ENCODE measurements around the gene ID3. TPM values are rescaled to one million over a fixed set of nuclear protein-coding genes. Genes with fewer than 3 reads are reported as not detected.

The ID3 gene
- total RNA-seq, 4 donors from 2014 or later: 91.1 to 194 (median 149) TPM

- no peaks in the 10 kb centered on the region for H3K27me3 ChIP-seq
- WGBS: 87% methylated on average over 3 of the region's 3 CpGs
Measured at GRCh38 chr1:23571465-23571864, 12.2 kb upstream of the ID3 start.

GRCh38 chr1:23570001-23570691 is 10.8 kb upstream of the ID3 start:
- no peak overlapping the region for H3K27ac ChIP-seq
- no peak overlapping the region for H3K4me3 ChIP-seq
- peaks cover 16% of the 10 kb centered on the region for H3K4me1 ChIP-seq
- H3K36me3 ChIP-seq: no peaks in the 10 kb centered on the region
- 88% methylated on average over 4 of the region's 4 CpGs for WGBS
- TF ChIP-seq POLR2AphosphoS5 (IDR thresholded peaks at IDR 0.05) (no peak), EP300 (IDR thresholded peaks at IDR 0.05) (no peak), POLR2A (IDR thresholded peaks at IDR 0.05) (no peak)
- TF ChIP-seq, protein P1, sequence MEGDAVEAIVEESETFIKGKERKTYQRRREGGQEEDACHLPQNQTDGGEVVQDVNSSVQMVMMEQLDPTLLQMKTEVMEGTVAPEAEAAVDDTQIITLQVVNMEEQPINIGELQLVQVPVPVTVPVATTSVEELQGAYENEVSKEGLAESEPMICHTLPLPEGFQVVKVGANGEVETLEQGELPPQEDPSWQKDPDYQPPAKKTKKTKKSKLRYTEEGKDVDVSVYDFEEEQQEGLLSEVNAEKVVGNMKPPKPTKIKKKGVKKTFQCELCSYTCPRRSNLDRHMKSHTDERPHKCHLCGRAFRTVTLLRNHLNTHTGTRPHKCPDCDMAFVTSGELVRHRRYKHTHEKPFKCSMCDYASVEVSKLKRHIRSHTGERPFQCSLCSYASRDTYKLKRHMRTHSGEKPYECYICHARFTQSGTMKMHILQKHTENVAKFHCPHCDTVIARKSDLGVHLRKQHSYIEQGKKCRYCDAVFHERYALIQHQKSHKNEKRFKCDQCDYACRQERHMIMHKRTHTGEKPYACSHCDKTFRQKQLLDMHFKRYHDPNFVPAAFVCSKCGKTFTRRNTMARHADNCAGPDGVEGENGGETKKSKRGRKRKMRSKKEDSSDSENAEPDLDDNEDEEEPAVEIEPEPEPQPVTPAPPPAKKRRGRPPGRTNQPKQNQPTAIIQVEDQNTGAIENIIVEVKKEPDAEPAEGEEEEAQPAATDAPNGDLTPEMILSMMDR (IDR thresholded peaks at IDR 0.05): no peak
- no peaks in the 10 kb centered on the region for H3K27me3 ChIP-seq
- no peak for DNase-seq (ENCODE audit: low spot score in 2 of 2)
- H3K9me3 ChIP-seq: no peaks in the 10 kb centered on the region

More at GRCh38 chr1:23571465-23571864, 12.2 kb upstream of the ID3 start:
- Histone ChIP-seq H3K4me3 (no peak overlapping the region), H3K36me3 (no peaks in the 10 kb centered on the region), H3K27ac (no peak overlapping the region), H3K4me1 (peaks cover 16% of the 10 kb centered on the region), H3K9me3 (no peaks in the 10 kb centered on the region)
- TF ChIP-seq, protein P1 (IDR thresholded peaks at IDR 0.05): no peak
- TF ChIP-seq POLR2A (IDR thresholded peaks at IDR 0.05) (no peak), POLR2AphosphoS5 (IDR thresholded peaks at IDR 0.05) (no peak), EP300 (IDR thresholded peaks at IDR 0.05) (no peak)
- DNase-seq (ENCODE audit: low spot score in 2 of 2): no peak

GRCh38 chr1:23568608-23569383 is 9.5 kb upstream of the ID3 start:
- WGBS: 52% methylated on average over 16 of the region's 16 CpGs
- no peaks in the 10 kb centered on the region for H3K9me3 ChIP-seq
- no peak for TF ChIP-seq POLR2A (IDR thresholded peaks at IDR 0.05)
- TF ChIP-seq POLR2AphosphoS5 (IDR thresholded peaks at IDR 0.05): no peak
- TF ChIP-seq, protein P1 (IDR thresholded peaks at IDR 0.05): no peak
- no peak for TF ChIP-seq EP300 (IDR thresholded peaks at IDR 0.05)
- peaks cover 28% of the 10 kb centered on the region for H3K4me1 ChIP-seq
- H3K27me3 ChIP-seq: no peaks in the 10 kb centered on the region
- peak overlapping the region; percentile 63 for H3K4me3 ChIP-seq
- H3K36me3 ChIP-seq: no peaks in the 10 kb centered on the region
- H3K27ac ChIP-seq: peak overlapping the region; percentile 79
- no peak for DNase-seq (ENCODE audit: low spot score in 2 of 2)

- no peak for DNase-seq (ENCODE audit: low spot score in 2 of 2)
- peak overlapping the region; percentile 63 for H3K4me3 ChIP-seq
- no peaks in the 10 kb centered on the region for H3K27me3 ChIP-seq
- H3K36me3 ChIP-seq: no peaks in the 10 kb centered on the region
- no peaks in the 10 kb centered on the region for H3K9me3 ChIP-seq
- TF ChIP-seq, protein P1 (IDR thresholded peaks at IDR 0.05): no peak
- TF ChIP-seq POLR2AphosphoS5 (IDR thresholded peaks at IDR 0.05): no peak
- TF ChIP-seq POLR2A (IDR thresholded peaks at IDR 0.05): no peak
- TF ChIP-seq EP300 (IDR thresholded peaks at IDR 0.05): no peak
- 2% methylated on average over 29 of the region's 66 CpGs for WGBS
- H3K4me1 ChIP-seq: peaks cover 35% of the 10 kb centered on the region
- H3K27ac ChIP-seq: peak overlapping the region; percentile 79
Measured at GRCh38 chr1:23567996-23568607, 8.8 kb upstream of the ID3 start.

GRCh38 chr1:23567629-23567995 is 8.3 kb upstream of the ID3 start:
- no peak for DNase-seq (ENCODE audit: low spot score in 2 of 2)
- Histone ChIP-seq H3K4me3 (peak overlapping the region; percentile 63), H3K27me3 (no peaks in the 10 kb centered on the region), H3K36me3 (no peaks in the 10 kb centered on the region), H3K9me3 (no peaks in the 10 kb centered on the region), H3K27ac (peak overlapping the region; percentile 79), H3K4me1 (peaks cover 40% of the 10 kb centered on the region)
- WGBS: 80% methylated on average over 11 of the region's 15 CpGs
- TF ChIP-seq EP300 (IDR thresholded peaks at IDR 0.05): no peak
- TF ChIP-seq, protein P1 (IDR thresholded peaks at IDR 0.05): no peak
- no peak for TF ChIP-seq POLR2A (IDR thresholded peaks at IDR 0.05)
- TF ChIP-seq POLR2AphosphoS5 (IDR thresholded peaks at IDR 0.05): no peak

All from suprapubic skin (tissue), 4 donors.